ENCODE data around the gene KIZ. TPM values are rescaled to one million over a fixed set of nuclear protein-coding genes. Genes with fewer than 3 reads are reported as not detected.

Gene KIZ
- total RNA-seq, 1 experiment from 2014 or later = 13.4 TPM

DNA sequence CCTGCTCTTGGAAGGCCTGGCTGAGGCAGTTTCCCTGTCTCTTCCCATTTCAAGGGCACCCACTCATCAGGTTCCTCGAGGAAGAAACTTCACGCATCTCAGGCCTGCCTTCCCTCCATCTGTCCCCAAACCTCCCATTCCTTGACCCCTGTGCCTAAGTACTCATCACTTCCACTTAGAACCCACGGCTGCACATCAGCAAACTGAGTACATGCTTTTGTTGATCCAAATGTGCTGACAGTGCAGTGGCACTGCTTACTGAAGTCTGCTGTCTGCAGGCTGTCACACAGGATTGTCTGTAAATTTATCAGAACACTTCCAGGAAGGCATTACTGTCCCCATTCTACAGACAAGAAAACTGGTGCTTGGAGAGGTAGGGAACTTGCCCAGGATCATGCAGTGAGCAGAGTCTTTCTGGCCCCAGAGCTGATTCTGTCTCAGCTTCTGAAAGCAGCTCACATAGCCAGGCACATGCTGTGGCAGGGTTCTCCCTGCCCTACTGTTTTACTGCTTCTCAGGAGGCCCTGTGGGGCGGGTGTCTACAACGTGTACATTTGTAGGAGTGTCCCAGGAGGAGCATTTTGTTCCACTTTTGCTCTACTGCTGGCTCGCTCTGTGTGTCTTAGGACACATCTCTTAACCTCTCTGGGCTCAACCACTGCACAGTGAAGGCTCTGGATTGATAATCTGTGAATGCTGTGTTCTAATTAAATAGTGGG lies 113.1 kb downstream of the KIZ start:
- H3K9me2 ChIP-seq (replicated peaks; ENCODE audit: low read length) = no peaks in the 10 kb centered on the region
- H4K20me1 ChIP-seq (ENCODE audit: low read length) = no peaks in the 10 kb centered on the region
- no peaks in the 10 kb centered on the region for H3K79me2 ChIP-seq (ENCODE audit: low read length)
- no peak overlapping the region for H2AFZ ChIP-seq (ENCODE audit: low read length)
- no peak overlapping the region for H3K27ac ChIP-seq (ENCODE audit: low read length)
- ChIA-PET CTCF (interaction anchor here (0.6 kb wide), 1 partner anchor 1481 kb away, joined by 3 read pairs; no protein-coding TSS in a partner anchor), POLR2A (ENCODE audit: unreplicated experiment) (no interaction called here)
- no peaks in the 10 kb centered on the region for H3K9me3 ChIP-seq (ENCODE audit: low read length)
- no peak overlapping the region for H3K9ac ChIP-seq (ENCODE audit: low read length)
- no peaks in the 10 kb centered on the region for H3K27me3 ChIP-seq (ENCODE audit: low read length)
- DNase-seq = no peak
- H3K4me3 ChIP-seq (ENCODE audit: low read length) = no peak overlapping the region
- no peak overlapping the region for H3K4me2 ChIP-seq (ENCODE audit: low read length)
- H3K4me1 ChIP-seq (ENCODE audit: insufficient read depth, low read length) = peaks cover 11% of the 10 kb centered on the region
- no TSS peak for BruUV-seq (replicated peaks)
- no peaks in the 10 kb centered on the region for H3K36me3 ChIP-seq (ENCODE audit: low read depth, low read length)
- intact Hi-C loops (cut with micrococcal nuclease) = loop anchor here (5.0 kb wide), 3 partner anchors 63 to 333 kb away; partner anchors contain the start of genes KIZ and XRN2
- no peaks in the 10 kb centered on the region for H3F3A ChIP-seq (ENCODE audit: low read length, unreplicated experiment)
- TF ChIP-seq, protein P1, sequence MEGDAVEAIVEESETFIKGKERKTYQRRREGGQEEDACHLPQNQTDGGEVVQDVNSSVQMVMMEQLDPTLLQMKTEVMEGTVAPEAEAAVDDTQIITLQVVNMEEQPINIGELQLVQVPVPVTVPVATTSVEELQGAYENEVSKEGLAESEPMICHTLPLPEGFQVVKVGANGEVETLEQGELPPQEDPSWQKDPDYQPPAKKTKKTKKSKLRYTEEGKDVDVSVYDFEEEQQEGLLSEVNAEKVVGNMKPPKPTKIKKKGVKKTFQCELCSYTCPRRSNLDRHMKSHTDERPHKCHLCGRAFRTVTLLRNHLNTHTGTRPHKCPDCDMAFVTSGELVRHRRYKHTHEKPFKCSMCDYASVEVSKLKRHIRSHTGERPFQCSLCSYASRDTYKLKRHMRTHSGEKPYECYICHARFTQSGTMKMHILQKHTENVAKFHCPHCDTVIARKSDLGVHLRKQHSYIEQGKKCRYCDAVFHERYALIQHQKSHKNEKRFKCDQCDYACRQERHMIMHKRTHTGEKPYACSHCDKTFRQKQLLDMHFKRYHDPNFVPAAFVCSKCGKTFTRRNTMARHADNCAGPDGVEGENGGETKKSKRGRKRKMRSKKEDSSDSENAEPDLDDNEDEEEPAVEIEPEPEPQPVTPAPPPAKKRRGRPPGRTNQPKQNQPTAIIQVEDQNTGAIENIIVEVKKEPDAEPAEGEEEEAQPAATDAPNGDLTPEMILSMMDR (conservative IDR thresholded peaks at IDR 0.05; ENCODE audit: low read depth, low read length) = no peak
- TF ChIP-seq EZH2phosphoT487 (IDR thresholded peaks at IDR 0.05; ENCODE audit: borderline replicate concordance, low read length) (no peak), EZH2 (IDR thresholded peaks at IDR 0.05; ENCODE audit: low read length, unreplicated experiment) (no peak)
- ATAC-seq = no peak

DNA sequence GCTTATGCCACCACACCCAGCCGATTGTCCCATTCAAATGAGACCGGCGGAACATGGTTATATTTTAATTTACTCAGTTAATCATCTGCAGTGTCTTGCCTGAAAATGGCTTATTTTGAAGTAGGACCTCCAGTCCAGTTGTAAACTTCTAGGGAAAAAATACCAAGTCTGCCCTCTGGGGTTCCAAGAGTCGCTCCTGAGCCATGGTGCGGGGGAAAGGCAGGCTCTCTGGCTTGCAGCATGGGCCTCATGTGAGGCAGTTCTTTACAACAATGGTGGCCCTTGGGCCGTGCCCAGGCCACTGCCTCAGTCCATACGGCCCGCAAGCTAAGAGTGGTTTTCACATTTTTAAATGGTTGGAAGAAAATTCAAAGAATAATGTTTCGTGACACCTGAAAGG lies 114.5 kb downstream of the KIZ start:
- H3K27me3 ChIP-seq (ENCODE audit: low read length) = no peaks in the 10 kb centered on the region
- no peaks in the 10 kb centered on the region for H3F3A ChIP-seq (ENCODE audit: low read length, unreplicated experiment)
- POLR2A ChIA-PET (ENCODE audit: unreplicated experiment) = no interaction called here
- H4K20me1 ChIP-seq (ENCODE audit: low read length) = no peaks in the 10 kb centered on the region
- DNase-seq (no peak), ATAC-seq (no peak)
- no peaks in the 10 kb centered on the region for H3K79me2 ChIP-seq (ENCODE audit: low read length)
- H3K9me3 ChIP-seq (ENCODE audit: low read length) = no peaks in the 10 kb centered on the region
- CTCF ChIA-PET = no interaction called here
- peaks cover 5% of the 10 kb centered on the region for H3K4me1 ChIP-seq (ENCODE audit: insufficient read depth, low read length)
- no peak overlapping the region for H2AFZ ChIP-seq (ENCODE audit: low read length)
- H3K27ac ChIP-seq (ENCODE audit: low read length) = no peak overlapping the region
- H3K36me3 ChIP-seq (ENCODE audit: low read depth, low read length) = no peaks in the 10 kb centered on the region
- no peak overlapping the region for H3K4me2 ChIP-seq (ENCODE audit: low read length)
- no peak overlapping the region for H3K9ac ChIP-seq (ENCODE audit: low read length)
- H3K9me2 ChIP-seq (replicated peaks; ENCODE audit: low read length) = no peaks in the 10 kb centered on the region
- H3K4me3 ChIP-seq (ENCODE audit: low read length) = no peak overlapping the region
- TF ChIP-seq EZH2phosphoT487 (IDR thresholded peaks at IDR 0.05; ENCODE audit: borderline replicate concordance, low read length) = no peak
- TF ChIP-seq EZH2 (IDR thresholded peaks at IDR 0.05; ENCODE audit: low read length, unreplicated experiment) = no peak
- TF ChIP-seq, protein P1 (conservative IDR thresholded peaks at IDR 0.05; ENCODE audit: low read depth, low read length) = no peak
- BruUV-seq (replicated peaks) = no TSS peak
- intact Hi-C loops (cut with micrococcal nuclease) = no loop called here

DNA sequence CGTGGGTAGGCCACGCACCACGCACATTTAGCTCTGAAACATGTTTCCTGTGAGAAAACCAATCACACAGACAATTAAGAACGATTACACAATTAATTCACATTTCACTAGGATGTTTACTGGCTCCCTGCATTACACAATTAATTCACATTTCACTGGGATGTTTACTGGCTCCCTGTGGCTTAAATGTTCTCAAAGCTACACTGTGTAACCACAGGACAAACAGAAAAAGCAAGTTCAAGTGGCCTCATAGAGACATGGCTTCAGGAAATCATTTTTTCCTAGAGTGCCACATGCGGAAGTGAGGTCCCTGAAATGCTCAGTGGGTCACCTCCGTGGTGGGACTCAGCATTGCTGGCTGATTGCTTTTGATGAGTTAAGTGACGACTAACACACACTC lies 115.5 kb downstream of the KIZ start:
- no peak overlapping the region for H3K27ac ChIP-seq (ENCODE audit: low read length)
- H3F3A ChIP-seq (ENCODE audit: low read length, unreplicated experiment) = no peaks in the 10 kb centered on the region
- H3K4me2 ChIP-seq (ENCODE audit: low read length) = no peak overlapping the region
- no peak for DNase-seq
- ATAC-seq = no peak
- no peaks in the 10 kb centered on the region for H3K9me3 ChIP-seq (ENCODE audit: low read length)
- CTCF ChIA-PET = no interaction called here
- no peaks in the 10 kb centered on the region for H3K4me1 ChIP-seq (ENCODE audit: insufficient read depth, low read length)
- no peaks in the 10 kb centered on the region for H3K27me3 ChIP-seq (ENCODE audit: low read length)
- no peaks in the 10 kb centered on the region for H3K36me3 ChIP-seq (ENCODE audit: low read depth, low read length)
- H3K9ac ChIP-seq (ENCODE audit: low read length) = no peak overlapping the region
- H3K4me3 ChIP-seq (ENCODE audit: low read length) = no peak overlapping the region
- H4K20me1 ChIP-seq (ENCODE audit: low read length) = no peaks in the 10 kb centered on the region
- intact Hi-C loops (cut with micrococcal nuclease) = no loop called here
- BruUV-seq (replicated peaks) = no TSS peak
- no peaks in the 10 kb centered on the region for H3K9me2 ChIP-seq (replicated peaks; ENCODE audit: low read length)
- no peak overlapping the region for H2AFZ ChIP-seq (ENCODE audit: low read length)
- no peaks in the 10 kb centered on the region for H3K79me2 ChIP-seq (ENCODE audit: low read length)
- TF ChIP-seq EZH2phosphoT487 (IDR thresholded peaks at IDR 0.05; ENCODE audit: borderline replicate concordance, low read length) (no peak), EZH2 (IDR thresholded peaks at IDR 0.05; ENCODE audit: low read length, unreplicated experiment) (no peak)
- TF ChIP-seq, protein P1 (conservative IDR thresholded peaks at IDR 0.05; ENCODE audit: low read depth, low read length) = no peak
- POLR2A ChIA-PET (ENCODE audit: unreplicated experiment) = no interaction called here
